IMR-90 (cell line): ENCODE measurements around the gene LTBP1. TPM values are rescaled to one million over a fixed set of nuclear protein-coding genes. Genes with fewer than 3 reads are reported as not detected.

ENCODE experiments used
- ATAC-seq: fragments of 200-7000 bp; cut with Tn5 transposase; 2 replicates; pipeline ENCODE4 v1.9.1; 2020; ENCODE audit warnings: low read depth, mild to moderate bottlenecking, moderate library complexity
- BruUV-seq: library from RNA; stranded (reverse); fragments of 400-500 nt; replicated peaks from 2 replicates; lab custom pipeline; 2021; lab: Mats Ljungman, UMichigan
- CTCF ChIA-PET: fragments of 300-600 bp; formaldehyde crosslinking; extraction: SDS; loops from one replicate; lab custom pipeline; 2021; ENCODE audit warnings: antibody characterized with exemption; lab: Yijun Ruan, JAX
- POLR2A ChIA-PET: fragments of 300-600 bp; sonication (Branson Sonifier 250); formaldehyde crosslinking; loops from one replicate; lab custom pipeline; 2022; ENCODE audit warnings: antibody characterized with exemption; ENCODE audit not compliant: unreplicated experiment; lab: Charles Lee
- DNase-seq: peaks from one replicate; pipeline ENCODE4 v3.0.0; 2013
- H2AFZ ChIP-seq: replicated peaks from 2 replicates; pipeline ENCODE3; 2013; ENCODE audit warnings: low read length, mild to moderate bottlenecking; ENCODE audit not compliant: poor library complexity
- H2AK5ac ChIP-seq: 2 replicates; pipeline ENCODE4 v1.6.1; 2013; ENCODE audit warnings: low read depth, low read length, inconsistent platforms
- H2AK9ac ChIP-seq: replicated peaks from 2 replicates; pipeline ENCODE3; 2013; ENCODE audit warnings: mild to moderate bottlenecking, low read depth, low read length, moderate library complexity; ENCODE audit not compliant: poor library complexity
- H2BK120ac ChIP-seq: 2 replicates; pipeline ENCODE4 v1.6.1; 2013; ENCODE audit warnings: low read depth, low read length, inconsistent platforms
- H2BK15ac ChIP-seq: 3 replicates; pipeline ENCODE4 v1.6.1; 2013; ENCODE audit warnings: low read depth, low read length, inconsistent platforms
- H2BK20ac ChIP-seq: 2 replicates; pipeline ENCODE4 v1.6.1; 2013; ENCODE audit warnings: low read depth, mild to moderate bottlenecking, inconsistent platforms, low read length, moderate library complexity
- H2BK5ac ChIP-seq: 2 replicates; pipeline ENCODE4 v1.6.1; 2013; ENCODE audit warnings: mild to moderate bottlenecking, low read depth, low read length, inconsistent platforms; ENCODE audit not compliant: poor library complexity, severe bottlenecking
- H3K14ac ChIP-seq: replicated peaks from 2 replicates; pipeline ENCODE4 v1.6.1; 2013; ENCODE audit warnings: low read depth, low read length, inconsistent platforms
- H3K18ac ChIP-seq: 2 replicates; pipeline ENCODE4 v1.6.1; 2013; ENCODE audit warnings: low read depth, low read length, control low read depth
- H3K23ac ChIP-seq: 2 replicates; pipeline ENCODE4 v1.6.1; 2013; ENCODE audit warnings: low read depth, low read length, inconsistent platforms
- H3K27ac ChIP-seq: 2 replicates; pipeline ENCODE4 v1.5.1; 2013; ENCODE audit warnings: mild to moderate bottlenecking, control low read depth, low read length; ENCODE audit not compliant: insufficient read depth
- H3K27me3 ChIP-seq: 2 replicates; pipeline ENCODE4 v1.6.1; 2013; ENCODE audit warnings: low read length; ENCODE audit not compliant: control insufficient read depth, insufficient read depth
- H3K36me3 ChIP-seq: 2 replicates; pipeline ENCODE4 v1.6.1; 2013; ENCODE audit warnings: low read length, mixed read lengths; ENCODE audit not compliant: control insufficient read depth, insufficient read depth
- H3K4ac ChIP-seq: 2 replicates; pipeline ENCODE4 v1.6.1; 2013; ENCODE audit warnings: low read depth, low read length, inconsistent platforms
- H3K4me1 ChIP-seq: 2 replicates; pipeline ENCODE4 v1.6.1; 2013; ENCODE audit warnings: low read length, mixed read lengths; ENCODE audit not compliant: control insufficient read depth, insufficient read depth
- H3K4me2 ChIP-seq: 2 replicates; pipeline ENCODE4 v1.6.1; 2013; ENCODE audit warnings: low read depth, mild to moderate bottlenecking, control low read depth, low read length, moderate library complexity
- H3K4me3 ChIP-seq: 2 replicates; pipeline ENCODE4 v1.5.1; 2013; ENCODE audit warnings: low read depth, mild to moderate bottlenecking, control low read depth, low read length, moderate library complexity; ENCODE audit not compliant: insufficient read depth
- H3K56ac ChIP-seq: 2 replicates; pipeline ENCODE4 v1.6.1; 2013; ENCODE audit warnings: low read length, inconsistent platforms; ENCODE audit not compliant: insufficient read depth; ENCODE audit errors: extremely low read depth
- H3K79me1 ChIP-seq, 2 experiments: 2 replicates each; pipeline ENCODE4 v1.6.1; 2013; ENCODE audit warnings: low read length in 2 of 2, inconsistent platforms in 1 of 2, low read depth in 1 of 2
- H3K9ac ChIP-seq: 2 replicates; pipeline ENCODE4 v1.6.1; 2013; ENCODE audit warnings: low read depth, low read length, control low read depth
- H3K9me1 ChIP-seq: 2 replicates; pipeline ENCODE4 v1.6.1; 2013; ENCODE audit warnings: low read length, inconsistent platforms; ENCODE audit not compliant: insufficient read depth
- H3K9me3 ChIP-seq: 2 replicates; pipeline ENCODE4 v1.6.1; 2013; ENCODE audit warnings: low read length; ENCODE audit not compliant: control insufficient read depth, insufficient read depth
- H4K20me1 ChIP-seq: 2 replicates; pipeline ENCODE4 v1.6.1; 2013; ENCODE audit warnings: low read length, inconsistent platforms; ENCODE audit not compliant: insufficient read depth
- H4K5ac ChIP-seq: 2 replicates; pipeline ENCODE4 v1.6.1; 2013; ENCODE audit warnings: mild to moderate bottlenecking, low read depth, low read length, control low read depth
- H4K8ac ChIP-seq, 2 experiments: 2 replicates each; pipeline ENCODE4 v1.6.1; 2013; ENCODE audit warnings: low read depth in 2 of 2, low read length in 2 of 2, control low read depth in 1 of 2, inconsistent platforms in 1 of 2
- H4K91ac ChIP-seq: 2 replicates; pipeline ENCODE4 v1.6.1; 2013; ENCODE audit warnings: low read depth, low read length, inconsistent platforms; ENCODE audit not compliant: insufficient read depth
- CEBPB ChIP-seq: IDR thresholded peaks from 2 replicates; pipeline ENCODE4 v1.6.1; 2012; ENCODE audit warnings: low read depth, low read length, improper control_type of control experiment
- CHD1 ChIP-seq: IDR thresholded peaks from 2 replicates; pipeline ENCODE4 v1.6.1; 2012; ENCODE audit warnings: low read depth, low read length, improper control_type of control experiment
- FOS ChIP-seq: fragments of 150-350 bp; IDR thresholded peaks from 2 replicates; pipeline ENCODE4 v1.6.1; 2016; ENCODE audit warnings: low read depth, low read length
- MAFK ChIP-seq: IDR thresholded peaks from 2 replicates; pipeline ENCODE4 v1.6.1; 2012; ENCODE audit warnings: low read depth, low read length, improper control_type of control experiment
- MAZ ChIP-seq: IDR thresholded peaks from 2 replicates; pipeline ENCODE4 v1.6.1; 2012; ENCODE audit warnings: low read depth, mild to moderate bottlenecking, low read length, improper control_type of control experiment, moderate library complexity, borderline replicate concordance
- RAD21 ChIP-seq: IDR thresholded peaks from 2 replicates; pipeline ENCODE4 v1.6.1; 2012; ENCODE audit warnings: low read length, improper control_type of control experiment
- RCOR1 ChIP-seq: IDR thresholded peaks from 2 replicates; pipeline ENCODE4 v1.6.1; 2012; ENCODE audit warnings: mild to moderate bottlenecking, low read length, improper control_type of control experiment; ENCODE audit not compliant: insufficient replicate concordance
- RFX5 ChIP-seq: IDR thresholded peaks from 2 replicates; pipeline ENCODE4 v1.8.0; 2012; ENCODE audit warnings: low read depth, mild to moderate bottlenecking, low read length, moderate library complexity
- WGBS, 2 experiments: methylation state at CpG; one replicate each; pipeline versions ENCODE4 v1.1.5 to v1.1.7; 2013; ENCODE audit warnings: missing lambda C conversion rate in 2 of 2; ENCODE audit not compliant: insufficient read length in 1 of 2; ENCODE audit errors: extremely low coverage in 2 of 2; 5-methylcytosine and 5-hydroxymethylcytosine counted together
- dilution Hi-C: fragments of 300-500 bp; cut with HindIII; formaldehyde crosslinking; loops from one replicate; pipeline ENCODE4 v1.14.3; 2018; ENCODE audit warnings: low sequenced_read_pairs; ENCODE audit not compliant: unreplicated experiment
- in situ Hi-C: fragments of 300-500 bp; cut with MboI; formaldehyde crosslinking; loops from 3 replicates; pipeline ENCODE4 v1.14.3; 2019; ENCODE audit warnings: low sequenced_read_pairs, inconsistent platforms, mixed read lengths
- intact Hi-C: fragments of 100-400 bp; cut with micrococcal nuclease; formaldehyde crosslinking; loops from 2 replicates; pipeline ENCODE4 v1.10.0; 2022
- polyA plus RNA-seq, 3 experiments: library from polyadenylated mRNA; depleted of rRNA; stranded (reverse); fragments of >200 nt; gene quantifications; 2 replicates each; pipeline ENCODE4 v1.2.3, GENCODE V29; 2012; ENCODE audit warnings: low replicate concordance in 1 of 3
- total RNA-seq: library from RNA; depleted of rRNA; stranded (reverse); fragments of >200 nt; gene quantifications from 2 replicates; pipeline ENCODE4 v1.2.3, GENCODE V29; 2012
- TF ChIP-seq, protein P1 (sequence below): fragments of 150-350 bp; IDR thresholded peaks from 2 replicates; pipeline ENCODE4 v1.6.1; 2016; ENCODE audit warnings: low read depth, mild to moderate bottlenecking, low read length, moderate library complexity, borderline replicate concordance

LTBP1 gene
- total and polyA plus RNA-seq, 2 of the 4 experiments (the other 2 are of a cell fraction), result 235 to 326 TPM

DNA sequence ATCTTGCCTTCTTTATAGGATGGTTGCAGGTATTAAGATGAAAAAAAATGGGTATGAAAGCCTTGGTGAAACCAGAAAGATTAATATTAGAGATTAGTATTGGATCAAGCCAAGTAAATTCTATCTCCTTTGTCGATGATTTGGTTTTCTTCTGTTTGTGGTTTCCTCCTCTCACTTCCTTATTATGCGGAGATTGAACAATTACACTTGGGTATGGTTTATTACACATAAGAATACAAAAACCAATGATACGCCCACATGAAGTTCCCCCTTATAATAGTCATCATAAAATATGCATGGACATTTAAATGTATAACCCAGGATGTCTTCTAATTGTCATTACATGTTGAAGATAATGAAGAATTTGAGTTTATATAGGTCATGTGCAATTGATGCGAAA lies 4.9 kb downstream of the LTBP1 start:
- Histone ChIP-seq H2AK5ac (no peak overlapping the region), H2BK120ac (no peak overlapping the region), H3K4me3 (no peak overlapping the region), H3K18ac (no peak overlapping the region), H3K9ac (no peak overlapping the region), H4K20me1 (no peaks in the 10 kb centered on the region), H2AK9ac (no peak overlapping the region), H4K5ac (no peak overlapping the region), H4K91ac (no peak overlapping the region), H3K27me3 (no peaks in the 10 kb centered on the region), H3K27ac (no peak overlapping the region), H3K4me2 (no peak overlapping the region), H2BK15ac (no peak overlapping the region), H4K8ac (no peak overlapping the region), H2AFZ (no peak overlapping the region), H3K4ac (no peak overlapping the region), H3K56ac (no peak overlapping the region), H3K4me1 (peaks cover 9% of the 10 kb centered on the region), H3K9me1 (peaks cover 10% of the 10 kb centered on the region), H2BK20ac (no peak overlapping the region), H2BK5ac (no peak overlapping the region), H3K14ac (no peak overlapping the region), H3K79me1 (peaks cover 38 to 72% of the 10 kb centered on the region in 2 experiments), H3K36me3 (peaks cover 11% of the 10 kb centered on the region; the same call in 1 of the 2 replicates), H3K23ac (no peak overlapping the region), H3K9me3 (no peaks in the 10 kb centered on the region)
- no peak for ATAC-seq
- BruUV-seq, result no TSS peak
- ChIA-PET POLR2A (no interaction called here), CTCF (no interaction called here)
- WGBS, 2 experiments, result no CpG with 5 or more reads among the region's 4 CpGs
- no peak for TF ChIP-seq RFX5
- TF ChIP-seq, protein P1, sequence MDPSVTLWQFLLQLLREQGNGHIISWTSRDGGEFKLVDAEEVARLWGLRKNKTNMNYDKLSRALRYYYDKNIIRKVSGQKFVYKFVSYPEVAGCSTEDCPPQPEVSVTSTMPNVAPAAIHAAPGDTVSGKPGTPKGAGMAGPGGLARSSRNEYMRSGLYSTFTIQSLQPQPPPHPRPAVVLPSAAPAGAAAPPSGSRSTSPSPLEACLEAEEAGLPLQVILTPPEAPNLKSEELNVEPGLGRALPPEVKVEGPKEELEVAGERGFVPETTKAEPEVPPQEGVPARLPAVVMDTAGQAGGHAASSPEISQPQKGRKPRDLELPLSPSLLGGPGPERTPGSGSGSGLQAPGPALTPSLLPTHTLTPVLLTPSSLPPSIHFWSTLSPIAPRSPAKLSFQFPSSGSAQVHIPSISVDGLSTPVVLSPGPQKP, result no peak
- no peak for TF ChIP-seq CHD1
- TF ChIP-seq FOS, result no peak
- TF ChIP-seq RAD21, result no peak
- no peak for TF ChIP-seq RCOR1
- no peak for TF ChIP-seq MAFK
- no peak for TF ChIP-seq MAZ
- no peak for TF ChIP-seq CEBPB
- no peak for DNase-seq
- dilution Hi-C loops, result no loop called here
- intact Hi-C loops, result no loop called here
- in situ Hi-C loops, result no loop called here
